ENCODE measurements around the gene FLOT1.
"Not testable (repeated sequence)": the region's sequence is repeated elsewhere in the genome, so short reads cannot be mapped to it uniquely, and the experiment has no call there.

FLOT1 gene

GRCh38 chr6:30760549-30760948 lies 18.1 kb upstream of the FLOT1 start:
- no peak for TF ChIP-seq CTCF (IDR thresholded peaks at IDR 0.05)
- H3K27me3 Mint-ChIP-seq (ENCODE audit: low read depth, poor library complexity) = peaks cover 3% of the 10 kb centered on the region
- no peak overlapping the region for H3K27ac Mint-ChIP-seq
- H3K9me3 Mint-ChIP-seq = peaks cover 3% of the 10 kb centered on the region
- peaks cover 46% of the 10 kb centered on the region for H3K4me1 Mint-ChIP-seq
- no peak overlapping the region for H3K4me3 Mint-ChIP-seq
- H3K36me3 Mint-ChIP-seq (ENCODE audit: low read depth) = no peaks in the 10 kb centered on the region
- DNase-seq = no peak

DNA sequence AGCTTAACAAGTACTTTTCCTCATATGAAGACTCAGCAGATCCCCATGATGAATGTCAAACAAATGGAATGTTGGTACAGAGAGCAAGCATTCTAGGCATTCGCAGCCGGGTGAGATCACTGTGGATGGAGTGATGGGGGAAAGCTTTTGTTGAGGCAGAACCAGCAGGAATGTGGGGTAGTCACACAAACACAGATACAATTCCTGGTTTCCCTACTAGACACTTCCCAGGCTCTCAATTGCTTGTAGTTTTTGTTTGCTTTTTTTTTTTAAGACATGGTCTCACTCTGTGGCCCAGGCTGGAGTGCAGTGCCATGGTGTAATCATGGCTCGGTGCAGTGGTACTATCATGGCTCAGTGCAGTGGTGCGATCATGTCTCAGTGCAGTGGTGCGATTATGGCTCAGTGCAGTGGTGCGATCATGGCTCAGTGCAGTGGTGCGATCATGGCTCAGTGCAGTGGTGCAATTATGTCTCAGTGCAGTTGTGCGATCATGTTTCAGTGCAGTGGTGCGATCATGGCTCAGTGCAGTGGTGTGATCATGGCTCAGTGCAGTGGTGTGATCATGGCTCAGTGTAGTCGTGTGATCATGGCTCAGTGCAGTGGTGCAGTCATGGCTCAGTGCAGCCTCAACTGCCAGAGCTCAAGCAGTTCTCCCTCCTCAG lies 17.2 kb upstream of the FLOT1 start:
- no peaks in the 10 kb centered on the region for H3K36me3 Mint-ChIP-seq (ENCODE audit: low read depth)
- no peak for DNase-seq
- peaks cover 3% of the 10 kb centered on the region for H3K27me3 Mint-ChIP-seq (ENCODE audit: low read depth, poor library complexity)
- TF ChIP-seq CTCF (IDR thresholded peaks at IDR 0.05) = no peak
- no peak overlapping the region for H3K27ac Mint-ChIP-seq
- peaks cover 3% of the 10 kb centered on the region for H3K9me3 Mint-ChIP-seq
- no peak overlapping the region for H3K4me3 Mint-ChIP-seq
- peaks cover 38% of the 10 kb centered on the region for H3K4me1 Mint-ChIP-seq

GRCh38 chr6:30757261-30757904 lies 14.9 kb upstream of the FLOT1 start:
- no peak overlapping the region for H3K4me3 Mint-ChIP-seq
- no peak for TF ChIP-seq CTCF (IDR thresholded peaks at IDR 0.05)
- H3K9me3 Mint-ChIP-seq = peaks cover 3% of the 10 kb centered on the region
- H3K27me3 Mint-ChIP-seq (ENCODE audit: low read depth, poor library complexity) = peaks cover 3% of the 10 kb centered on the region
- no peak for DNase-seq
- H3K4me1 Mint-ChIP-seq = peaks cover 32% of the 10 kb centered on the region
- H3K27ac Mint-ChIP-seq = no peak overlapping the region
- no peaks in the 10 kb centered on the region for H3K36me3 Mint-ChIP-seq (ENCODE audit: low read depth)

DNA sequence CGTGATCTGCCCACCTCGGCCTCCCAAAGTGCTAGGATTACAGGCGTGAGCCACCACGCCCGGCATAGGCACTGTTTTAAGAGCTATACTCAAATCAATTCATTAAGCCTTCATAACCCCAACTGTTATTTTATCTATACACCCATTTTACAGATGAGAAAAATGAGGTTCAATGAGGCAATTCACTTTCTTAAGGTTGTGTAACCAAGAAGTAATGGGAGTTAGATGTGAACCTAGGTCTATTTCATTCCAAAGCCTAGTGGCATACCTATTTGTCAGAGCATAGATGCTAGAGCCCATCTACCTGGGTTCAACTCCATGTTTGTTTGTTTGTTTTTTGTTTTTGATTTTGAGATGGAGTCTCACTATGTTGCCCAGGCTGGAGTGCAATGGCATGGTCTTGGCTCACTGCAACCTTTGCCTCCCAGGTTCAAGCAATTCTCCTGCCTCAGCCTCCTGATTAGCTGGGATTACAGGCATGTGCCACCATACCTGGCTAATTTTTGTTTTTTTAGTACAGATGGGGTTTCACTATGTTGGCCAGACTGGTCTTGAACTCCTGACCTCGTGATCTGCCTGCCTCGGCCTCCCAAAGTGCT lies 14.0 kb upstream of the FLOT1 start:
- H3K4me1 Mint-ChIP-seq = peaks cover 39% of the 10 kb centered on the region
- H3K4me3 Mint-ChIP-seq; H3K9me3 Mint-ChIP-seq; H3K36me3 Mint-ChIP-seq (ENCODE audit: low read depth); H3K27me3 Mint-ChIP-seq (ENCODE audit: low read depth, poor library complexity); H3K27ac Mint-ChIP-seq; DNase-seq: not testable (repeated sequence)

GRCh38 chr6:30754631-30755030 lies 12.1 kb upstream of the FLOT1 start:
- no peak overlapping the region for H3K4me3 Mint-ChIP-seq
- H3K27ac Mint-ChIP-seq = no peak overlapping the region
- peaks cover 40% of the 10 kb centered on the region for H3K4me1 Mint-ChIP-seq
- H3K36me3 Mint-ChIP-seq (ENCODE audit: low read depth) = no peaks in the 10 kb centered on the region
- peaks cover 3% of the 10 kb centered on the region for H3K27me3 Mint-ChIP-seq (ENCODE audit: low read depth, poor library complexity)
- DNase-seq = no peak
- no peak for TF ChIP-seq CTCF (IDR thresholded peaks at IDR 0.05)
- H3K9me3 Mint-ChIP-seq = no peaks in the 10 kb centered on the region

DNA sequence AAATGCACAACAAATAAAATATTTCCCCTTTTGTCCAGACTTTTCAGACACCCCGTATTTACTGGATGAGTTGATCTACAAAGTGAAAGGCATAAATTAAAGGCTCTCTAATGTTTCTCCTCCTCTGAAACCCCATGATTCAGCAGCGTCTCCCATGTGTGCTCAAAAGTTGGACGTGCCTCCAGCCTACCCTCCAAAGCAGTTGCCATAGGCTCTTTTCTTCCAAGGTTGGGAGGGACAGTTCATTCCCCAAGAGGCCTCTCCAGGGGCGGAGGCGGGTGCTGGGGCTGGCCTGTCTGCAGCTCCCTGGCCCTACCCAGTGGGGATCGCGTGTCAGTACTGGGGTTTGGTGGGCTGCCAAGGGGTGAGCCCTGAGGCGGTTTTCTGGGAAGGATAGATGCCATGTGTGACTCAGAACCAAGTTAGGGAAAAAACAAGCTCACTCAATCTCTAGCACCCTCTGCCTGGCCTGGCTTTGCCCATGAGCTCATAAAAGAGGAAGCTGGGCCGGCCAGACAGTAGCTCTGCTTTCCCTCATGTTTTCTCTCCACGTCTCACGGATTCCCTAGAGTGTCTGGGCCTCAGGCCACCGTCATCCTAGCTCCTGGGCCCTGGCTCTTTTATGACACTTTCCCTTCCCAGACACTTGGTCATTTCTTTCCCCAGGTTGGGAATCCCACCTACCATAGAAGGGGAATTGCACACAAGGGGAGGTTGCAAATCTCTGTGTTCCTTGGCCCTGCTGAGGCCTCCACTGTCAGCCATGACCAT lies 9.9 kb upstream of the FLOT1 start:
- H3K36me3 Mint-ChIP-seq (ENCODE audit: low read depth) = no peaks in the 10 kb centered on the region
- no peak for TF ChIP-seq CTCF (IDR thresholded peaks at IDR 0.05)
- peaks cover 46% of the 10 kb centered on the region for H3K4me1 Mint-ChIP-seq
- H3K4me3 Mint-ChIP-seq = no peak overlapping the region
- peaks cover 2% of the 10 kb centered on the region for H3K27me3 Mint-ChIP-seq (ENCODE audit: low read depth, poor library complexity)
- H3K9me3 Mint-ChIP-seq = no peaks in the 10 kb centered on the region
- peak overlapping the region; percentile 89 for H3K27ac Mint-ChIP-seq
- no peak for DNase-seq

Measured in nephron progenitor cell (in vitro differentiated cells).